Hematopoietic multipotent progenitor cell treated with erythropoietin and hydrocortisone succinate and interleukin-3 and kit ligand, for 15 days (in vitro differentiated cells): ENCODE measurements around the gene SH2D1A.
"Not testable (repeated sequence)": the region's sequence is repeated elsewhere in the genome, so short reads cannot be mapped to it uniquely, and the experiment has no call there.

Experiments used
- DNase-seq: peaks from one replicate; pipeline ENCODE4 v3.0.0-alpha.2; 2015; ENCODE audit warnings: low spot score

Gene SH2D1A

GRCh38 chrX:124354648-124355047 lies 8.3 kb downstream of the SH2D1A start:
- DNase-seq = no peak

GRCh38 chrX:124358800-124359383 lies 12.5 kb downstream of the SH2D1A start:
- DNase-seq = no peak

- DNase-seq = no peak
These were observed 15.7 kb downstream of the SH2D1A start for GRCh38 chrX:124362072-124362471.

GRCh38 chrX:124362761-124363160 lies 16.4 kb downstream of the SH2D1A start:
- no peak for DNase-seq

DNA sequence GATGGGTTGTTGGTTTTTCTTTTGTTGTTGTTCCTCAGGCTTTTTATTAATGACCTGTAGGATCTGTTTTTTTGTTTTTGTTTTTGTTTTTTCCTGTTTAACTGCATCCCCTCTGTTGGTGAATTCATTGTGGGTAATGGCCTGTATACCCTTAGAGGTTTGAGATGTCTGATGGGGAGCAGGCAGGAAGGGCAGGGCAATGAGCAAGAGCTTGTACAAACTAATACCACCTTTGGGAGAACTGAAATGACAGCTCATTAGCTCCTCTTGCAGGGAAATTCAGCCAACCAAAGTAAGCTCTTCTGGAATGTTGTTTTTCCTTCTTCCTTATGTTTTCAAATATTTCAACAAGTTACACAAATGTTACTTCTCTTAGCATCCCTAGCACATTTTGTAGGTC lies 23.4 kb downstream of the SH2D1A start:
- DNase-seq = no peak

- DNase-seq = no peak
These were observed 27.0 kb downstream of the SH2D1A start for GRCh38 chrX:124373348-124373747.

DNA sequence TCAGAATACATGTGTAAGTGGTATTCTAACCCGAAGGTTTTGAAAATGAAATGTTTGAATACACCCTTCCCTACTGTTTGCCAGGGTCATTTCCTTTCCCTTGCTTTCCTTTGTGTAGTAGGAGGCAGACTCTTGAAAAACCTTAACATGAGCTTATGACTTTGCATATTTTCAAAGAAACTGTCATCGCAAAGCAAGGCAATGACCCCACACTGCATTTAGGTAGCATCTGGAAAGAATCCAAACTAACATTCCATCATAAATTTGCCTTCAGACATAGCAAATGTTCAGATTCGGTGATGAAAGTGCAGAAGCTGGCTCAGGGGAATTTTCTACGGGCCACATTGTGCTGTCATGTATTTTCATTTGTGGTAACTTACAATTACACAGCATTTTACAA lies 32.3 kb downstream of the SH2D1A start:
- DNase-seq = no peak

- no peak for DNase-seq
These were observed 37.0 kb downstream of the SH2D1A start for GRCh38 chrX:124383354-124383753.

- no peak for DNase-seq
These were observed 40.0 kb downstream of the SH2D1A start for GRCh38 chrX:124386401-124386800.

- peak; percentile 48 for DNase-seq
These were observed 42.2 kb downstream of the SH2D1A start for GRCh38 chrX:124388562-124388961.

DNA sequence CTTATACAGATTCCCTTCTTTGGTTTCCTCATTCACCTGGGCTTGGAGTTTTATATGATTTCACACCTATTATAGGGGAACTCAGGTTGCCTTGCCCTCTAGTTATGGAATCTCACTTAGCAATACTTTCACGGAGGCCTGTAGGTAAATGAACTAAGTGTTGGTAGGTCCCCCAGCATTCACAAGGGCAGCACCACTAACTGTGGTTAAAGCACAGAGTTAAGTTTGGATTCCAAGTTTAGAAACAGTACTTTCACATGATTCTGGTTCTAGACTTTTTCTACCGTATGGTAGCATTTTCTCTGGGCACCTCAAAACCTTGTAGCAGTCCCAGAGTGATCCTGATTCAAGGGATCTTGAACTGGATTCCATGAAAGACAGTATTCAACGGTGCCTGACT lies 46.4 kb downstream of the SH2D1A start:
- DNase-seq = no peak

- DNase-seq = no peak
These were observed 46.9 kb downstream of the SH2D1A start for GRCh38 chrX:124393238-124393637.

GRCh38 chrX:124393659-124394058 lies 47.3 kb downstream of the SH2D1A start:
- no peak for DNase-seq

DNA sequence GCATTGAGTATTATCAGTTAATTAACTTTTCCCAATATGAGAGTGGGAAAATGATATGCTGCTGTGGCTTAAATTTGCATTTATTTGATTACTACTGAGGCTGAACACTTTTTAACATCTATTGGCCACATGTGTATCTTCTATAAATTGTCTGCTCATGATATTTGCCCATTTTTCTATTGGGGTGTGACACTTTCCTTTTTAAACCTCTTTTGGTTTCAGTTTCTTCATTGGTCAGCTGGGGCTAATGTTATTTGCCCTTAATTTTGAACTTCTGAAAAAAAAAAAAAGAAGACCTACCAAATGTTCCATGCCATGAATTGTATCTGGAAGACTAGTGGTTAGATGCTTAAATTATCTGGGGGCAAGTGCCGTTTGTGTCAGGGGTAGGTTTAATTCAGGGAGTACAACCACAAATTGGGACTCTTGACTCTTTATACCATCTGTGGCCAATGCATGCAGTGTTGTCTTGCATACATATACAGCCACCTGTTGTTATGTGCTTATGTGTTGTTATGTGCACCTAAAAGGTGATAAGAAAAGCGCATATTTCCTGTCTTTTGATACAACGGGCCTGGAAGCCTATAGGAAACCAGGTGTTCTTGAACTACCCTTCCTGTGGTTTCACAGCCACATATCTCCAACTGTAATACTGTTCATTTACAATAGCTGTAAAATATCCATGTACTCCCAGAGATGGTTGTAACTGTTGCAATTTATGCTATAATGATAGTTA lies 49.0 kb downstream of the SH2D1A start:
- no peak for DNase-seq

GRCh38 chrX:124401696-124402095 lies 55.3 kb downstream of the SH2D1A start:
- DNase-seq = no peak

DNA sequence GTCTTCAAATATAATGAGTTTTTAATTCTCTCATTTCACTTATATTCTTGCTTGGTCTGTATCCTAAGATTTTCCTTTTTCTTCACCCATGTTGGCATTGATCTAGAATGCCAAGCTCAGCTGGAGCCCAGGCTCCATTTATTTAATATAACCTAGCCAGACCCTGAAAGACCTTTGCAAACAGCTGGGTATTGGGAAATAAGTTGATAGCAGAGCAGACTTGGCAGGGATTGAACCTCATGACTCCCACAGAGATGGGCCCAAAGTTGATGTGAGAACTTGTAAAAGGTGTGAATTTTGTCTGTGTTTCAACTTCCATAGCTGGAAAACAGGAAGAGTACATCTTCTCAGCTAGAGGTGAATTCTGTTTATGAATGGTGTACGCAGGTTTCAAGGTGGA lies 59.5 kb downstream of the SH2D1A start:
- no peak for DNase-seq

GRCh38 chrX:124406294-124407014 lies 60.1 kb downstream of the SH2D1A start:
- DNase-seq = peak; percentile 7

DNA sequence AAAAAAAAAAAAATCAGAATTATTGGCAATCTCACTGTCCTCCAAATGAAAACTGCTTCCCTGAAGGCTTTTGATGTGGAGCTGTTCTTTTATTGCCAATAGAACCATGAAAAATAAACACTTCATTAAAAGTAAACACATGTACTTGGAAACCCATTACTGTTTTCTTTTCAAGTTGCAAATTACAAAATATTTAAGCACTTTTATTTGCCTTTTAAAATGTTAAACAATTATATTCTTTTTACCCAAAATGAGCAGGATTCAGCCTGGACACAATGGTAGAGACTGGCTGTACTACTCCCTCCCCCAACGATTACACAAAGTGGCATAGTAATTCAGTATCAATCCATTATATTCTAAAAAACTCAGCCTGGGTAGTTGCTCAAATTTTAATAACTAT lies 60.9 kb downstream of the SH2D1A start:
- DNase-seq = no peak

- not testable (repeated sequence) for DNase-seq
These were observed 62.0 kb downstream of the SH2D1A start for GRCh38 chrX:124408380-124408779.

- no peak for DNase-seq
These were observed 66.9 kb downstream of the SH2D1A start for GRCh38 chrX:124413244-124413643.

- no peak for DNase-seq
These were observed 67.9 kb downstream of the SH2D1A start for GRCh38 chrX:124414281-124414680.

GRCh38 chrX:124415115-124415800 lies 68.9 kb downstream of the SH2D1A start:
- no peak for DNase-seq
